H1 (cell line): ENCODE data around the gene VIPR2.
"Not testable (repeated sequence)": the region's sequence is repeated elsewhere in the genome, so short reads cannot be mapped to it uniquely, and the experiment has no call there.

Source experiments
- CEBPB ChIP-seq: IDR thresholded peaks from 2 replicates; pipeline ENCODE4 v1.6.1; 2012; ENCODE audit warnings: low read depth, low read length
- CTCF ChIP-seq, 3 experiments: IDR thresholded peaks; 1 replicate in 2 of 3; 2 replicates in 1 of 3; pipeline versions ENCODE4 v1.5.1 to v1.6.1; 2011; ENCODE audit warnings: low read length in 3 of 3, mild to moderate bottlenecking in 3 of 3, inconsistent platforms in 2 of 3, low read depth in 1 of 3, moderate library complexity in 1 of 3; ENCODE audit not compliant: insufficient read depth in 1 of 3; ENCODE audit errors: control extremely low read depth in 1 of 3
- POLR2A ChIP-seq, 2 experiments: IDR thresholded peaks; 1 replicate in 1 of 2; 2 replicates in 1 of 2; pipeline ENCODE4 v1.6.1; 2011; ENCODE audit warnings: low read depth in 2 of 2, low read length in 2 of 2, mild to moderate bottlenecking in 2 of 2; ENCODE audit errors: control extremely low read depth in 1 of 2
- SUZ12 ChIP-seq: fragments of 200-600 bp; sonication (generic); IDR thresholded peaks from 2 replicates; pipeline ENCODE4 v1.6.1; 2012; ENCODE audit warnings: mild to moderate bottlenecking, inconsistent platforms, low read length, moderate library complexity, mixed read lengths

GRCh38 chr7:159101083-159101395 lies 43.6 kb downstream of the VIPR2 start:
- TF ChIP-seq SUZ12; POLR2A (IDR thresholded peaks at IDR 0.05; ENCODE audit: control extremely low read depth in 1 of 2, low read depth in 2 of 2, low read length in 2 of 2); CEBPB; CTCF (IDR thresholded peaks at IDR 0.05; ENCODE audit: control extremely low read depth in 1 of 3, insufficient read depth in 1 of 3, low read depth in 1 of 3, low read length in 3 of 3): not testable (repeated sequence)
